Smooth muscle cell (in vitro differentiated cells): ENCODE data around the gene GBP1. TPM values are rescaled to one million over a fixed set of nuclear protein-coding genes. Genes with fewer than 3 reads are reported as not detected.

Experiments
- DNase-seq: peaks from one replicate; lab custom pipeline; 2025; ENCODE audit not compliant: unreplicated experiment; lab: John Stamatoyannopoulos, UW
- H2AFZ ChIP-seq: fragments of 200-600 bp; sonication (generic); 2 replicates; pipeline ENCODE4 v1.6.0; 2016; ENCODE audit warnings: antibody characterized with exemption, low read depth, mild to moderate bottlenecking
- H3F3A ChIP-seq: fragments of 200-600 bp; sonication (generic); 2 replicates; pipeline ENCODE4 v1.6.0; 2017; ENCODE audit warnings: antibody characterized with exemption, low read depth
- H3K27ac ChIP-seq: fragments of 200-600 bp; sonication (generic); 2 replicates; pipeline ENCODE4 v1.5.1; 2016; ENCODE audit warnings: low read depth, mild to moderate bottlenecking
- H3K27me3 ChIP-seq: fragments of 200-600 bp; sonication (generic); 2 replicates; pipeline ENCODE4 v1.6.1; 2016; ENCODE audit warnings: low read depth, mild to moderate bottlenecking
- H3K36me3 ChIP-seq: fragments of 200-600 bp; sonication (generic); 2 replicates; pipeline ENCODE4 v1.5.1; 2016; ENCODE audit warnings: low read depth
- H3K4me1 ChIP-seq: fragments of 200-600 bp; sonication (generic); 2 replicates; pipeline ENCODE4 v1.5.1; 2016; ENCODE audit warnings: low read depth
- H3K4me2 ChIP-seq: fragments of 200-600 bp; sonication (generic); 2 replicates; pipeline ENCODE4 v1.6.0; 2016; ENCODE audit warnings: mild to moderate bottlenecking
- H3K4me3 ChIP-seq: fragments of 200-600 bp; sonication (generic); 2 replicates; pipeline ENCODE4 v1.5.1; 2016; ENCODE audit warnings: mild to moderate bottlenecking
- H3K79me2 ChIP-seq: fragments of 200-600 bp; sonication (generic); 2 replicates; pipeline ENCODE4 v1.6.0; 2016; ENCODE audit warnings: low read depth, mild to moderate bottlenecking
- H3K9ac ChIP-seq: fragments of 200-600 bp; sonication (generic); 2 replicates; pipeline ENCODE4 v1.6.0; 2016; ENCODE audit warnings: low read depth
- H3K9me3 ChIP-seq: fragments of 200-600 bp; sonication (generic); replicated peaks from 2 replicates; pipeline ENCODE4 v1.5.1; 2016; ENCODE audit warnings: low read depth
- H4K20me1 ChIP-seq: fragments of 200-600 bp; sonication (generic); 2 replicates; pipeline ENCODE4 v1.6.0; 2016; ENCODE audit warnings: low read depth
- WGBS: methylation state at CpG from one replicate; pipeline ENCODE4 v1.1.7; 2016; ENCODE audit warnings: low lambda C conversion rate; 5-methylcytosine and 5-hydroxymethylcytosine counted together
- polyA plus RNA-seq: library from polyadenylated mRNA; unstranded; fragments of >200 nt; fragmentation: Nextera tagmentation; extraction: Ambion mirVana; gene quantifications from 2 replicates; pipeline ENCODE4 v1.2.1, GENCODE V29; 2016
- total RNA-seq: library from RNA; depleted of rRNA; stranded (reverse); fragments of >200 nt; gene quantifications from 2 replicates; pipeline ENCODE4 v1.2.3, GENCODE V29; 2014
- TF ChIP-seq, protein P1 (sequence below): fragments of 200-600 bp; sonication (generic); IDR thresholded peaks from 2 replicates; pipeline ENCODE4 v1.5.1; 2017; ENCODE audit warnings: borderline replicate concordance, mild to moderate bottlenecking, antibody characterized with exemption; ENCODE audit not compliant: insufficient read depth, poor library complexity, severe bottlenecking

The GBP1 gene
- total and polyA plus RNA-seq, 2 experiments from 2014 or later: 15.7 to 30.2 TPM

DNA sequence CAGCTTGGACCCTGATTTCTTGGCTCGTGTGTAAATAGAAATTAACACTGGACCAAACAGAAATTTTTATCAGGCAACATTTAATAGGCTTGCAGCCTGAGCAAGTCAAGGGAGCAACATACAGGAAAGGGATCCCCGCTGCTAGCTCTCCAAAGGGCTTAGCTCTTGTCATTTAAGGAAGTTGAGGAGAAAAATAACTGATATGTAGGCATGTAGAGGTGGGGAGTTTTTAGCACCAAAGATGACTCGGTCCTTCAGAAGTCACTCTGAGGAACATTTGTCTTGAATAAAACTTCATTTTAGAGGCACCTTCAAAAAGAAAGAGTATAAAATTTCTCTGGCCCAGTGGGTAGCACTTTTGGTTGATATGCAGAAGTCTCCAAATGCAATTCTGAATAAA lies 33.8 kb upstream of the GBP1 start:
- 80% methylated on average over 3 of the region's 3 CpGs for WGBS
- DNase-seq: no peak
- Histone ChIP-seq H3K27me3 (no peaks in the 10 kb centered on the region), H3K4me2 (no peak overlapping the region), H3K9me3 (peaks cover 6% of the 10 kb centered on the region), H2AFZ (no peak overlapping the region), H4K20me1 (no peaks in the 10 kb centered on the region), H3K9ac (no peak overlapping the region), H3K79me2 (no peaks in the 10 kb centered on the region), H3K27ac (no peak overlapping the region), H3K4me3 (no peak overlapping the region), H3K36me3 (no peaks in the 10 kb centered on the region), H3F3A (no peaks in the 10 kb centered on the region), H3K4me1 (no peaks in the 10 kb centered on the region)
- TF ChIP-seq, protein P1, sequence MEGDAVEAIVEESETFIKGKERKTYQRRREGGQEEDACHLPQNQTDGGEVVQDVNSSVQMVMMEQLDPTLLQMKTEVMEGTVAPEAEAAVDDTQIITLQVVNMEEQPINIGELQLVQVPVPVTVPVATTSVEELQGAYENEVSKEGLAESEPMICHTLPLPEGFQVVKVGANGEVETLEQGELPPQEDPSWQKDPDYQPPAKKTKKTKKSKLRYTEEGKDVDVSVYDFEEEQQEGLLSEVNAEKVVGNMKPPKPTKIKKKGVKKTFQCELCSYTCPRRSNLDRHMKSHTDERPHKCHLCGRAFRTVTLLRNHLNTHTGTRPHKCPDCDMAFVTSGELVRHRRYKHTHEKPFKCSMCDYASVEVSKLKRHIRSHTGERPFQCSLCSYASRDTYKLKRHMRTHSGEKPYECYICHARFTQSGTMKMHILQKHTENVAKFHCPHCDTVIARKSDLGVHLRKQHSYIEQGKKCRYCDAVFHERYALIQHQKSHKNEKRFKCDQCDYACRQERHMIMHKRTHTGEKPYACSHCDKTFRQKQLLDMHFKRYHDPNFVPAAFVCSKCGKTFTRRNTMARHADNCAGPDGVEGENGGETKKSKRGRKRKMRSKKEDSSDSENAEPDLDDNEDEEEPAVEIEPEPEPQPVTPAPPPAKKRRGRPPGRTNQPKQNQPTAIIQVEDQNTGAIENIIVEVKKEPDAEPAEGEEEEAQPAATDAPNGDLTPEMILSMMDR: no peak

DNA sequence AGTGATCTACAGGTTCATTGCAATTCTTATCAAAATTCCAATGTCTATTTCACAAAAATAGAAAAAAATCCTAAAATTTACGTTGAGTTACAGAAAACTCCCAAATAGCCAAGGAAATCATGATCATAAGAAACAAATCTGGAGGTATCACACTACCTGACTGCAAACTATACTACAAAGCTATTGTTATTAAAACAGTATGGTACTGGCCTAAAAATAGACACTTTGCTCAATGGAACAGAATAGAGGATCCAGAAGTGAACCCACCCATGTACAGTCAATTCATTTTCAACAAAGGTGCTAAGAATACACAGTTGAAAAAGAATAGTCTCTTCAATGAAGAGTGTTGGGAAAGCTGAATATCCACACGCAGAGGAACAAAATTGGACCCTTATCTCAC lies 30.7 kb upstream of the GBP1 start:
- 84% methylated on average over 2 of the region's 2 CpGs for WGBS
- Histone ChIP-seq H3K79me2 (no peaks in the 10 kb centered on the region), H3K36me3 (no peaks in the 10 kb centered on the region), H4K20me1 (no peaks in the 10 kb centered on the region), H3K4me2 (no peak overlapping the region), H3F3A (no peaks in the 10 kb centered on the region), H3K9ac (no peak overlapping the region), H3K27me3 (no peaks in the 10 kb centered on the region), H3K27ac (no peak overlapping the region), H3K4me1 (no peaks in the 10 kb centered on the region), H2AFZ (no peak overlapping the region), H3K4me3 (no peak overlapping the region), H3K9me3 (peaks cover 6% of the 10 kb centered on the region)
- TF ChIP-seq, protein P1: no peak
- DNase-seq: no peak

DNA sequence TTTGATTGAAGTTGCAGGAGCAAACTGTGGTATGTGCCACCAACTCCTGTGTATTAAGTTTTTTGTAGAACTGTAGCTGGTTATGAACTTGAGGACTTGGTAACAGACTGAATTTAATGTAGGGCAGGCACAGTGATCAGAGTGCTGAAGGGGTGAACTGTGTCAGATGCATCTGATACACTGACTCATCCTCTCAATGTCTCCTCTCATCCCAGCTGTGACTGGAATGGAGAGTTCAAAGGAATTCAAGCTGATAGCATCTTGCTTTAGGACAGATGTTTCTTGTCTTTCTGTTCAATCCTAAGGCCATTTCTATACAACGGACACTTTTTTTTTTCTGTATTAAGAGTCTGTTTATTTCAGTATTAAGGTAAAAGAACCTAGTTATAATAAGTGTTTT lies 25.0 kb upstream of the GBP1 start:
- TF ChIP-seq, protein P1: no peak
- WGBS: 21% methylated on average over 1 of the region's 1 CpG
- Histone ChIP-seq H3K4me1 (no peaks in the 10 kb centered on the region), H2AFZ (peak overlapping the region; percentile 19), H3K36me3 (no peaks in the 10 kb centered on the region), H3K79me2 (no peaks in the 10 kb centered on the region), H3K9ac (no peak overlapping the region), H3K27me3 (no peaks in the 10 kb centered on the region), H3K27ac (no peak overlapping the region), H4K20me1 (no peaks in the 10 kb centered on the region), H3F3A (no peaks in the 10 kb centered on the region), H3K9me3 (no peaks in the 10 kb centered on the region), H3K4me3 (no peak overlapping the region), H3K4me2 (peak overlapping the region; percentile 11)
- DNase-seq: no peak

DNA sequence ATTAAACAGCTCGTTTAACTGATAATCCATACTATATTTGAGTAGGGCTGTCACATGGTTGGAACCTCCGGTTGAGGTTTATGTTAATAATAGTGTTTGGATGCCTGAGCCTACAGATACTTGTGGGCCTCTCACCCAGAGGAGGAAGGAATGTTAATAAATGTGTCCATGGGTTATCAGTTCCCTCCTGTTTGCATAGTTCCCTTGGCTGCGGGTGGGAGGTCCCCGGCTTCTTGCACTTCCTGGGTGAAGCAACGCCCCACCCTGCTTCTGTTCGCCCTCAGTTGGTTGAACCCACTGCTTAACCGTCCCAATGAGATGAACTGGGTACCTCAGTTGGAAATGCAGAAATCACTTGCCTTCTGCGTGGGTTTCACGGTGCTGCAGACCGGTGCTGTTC lies 23.6 kb upstream of the GBP1 start:
- no peak overlapping the region for H2AFZ ChIP-seq
- H3K9me3 ChIP-seq: no peaks in the 10 kb centered on the region
- H3K79me2 ChIP-seq: no peaks in the 10 kb centered on the region
- H3K9ac ChIP-seq: no peak overlapping the region
- H3K27me3 ChIP-seq: no peaks in the 10 kb centered on the region
- H3K4me3 ChIP-seq: no peak overlapping the region
- H3K4me1 ChIP-seq: no peaks in the 10 kb centered on the region
- H3K27ac ChIP-seq: no peak overlapping the region
- no peaks in the 10 kb centered on the region for H3F3A ChIP-seq
- H3K4me2 ChIP-seq: no peak overlapping the region
- no peak for DNase-seq
- 86% methylated on average over 10 of the region's 10 CpGs for WGBS
- no peaks in the 10 kb centered on the region for H4K20me1 ChIP-seq
- TF ChIP-seq, protein P1: no peak
- no peaks in the 10 kb centered on the region for H3K36me3 ChIP-seq
